GM12875 (cell line): Measurements from ENCODE around the gene DLGAP3.

Experiments used
- H3K4me3 ChIP-seq: one replicate; pipeline ENCODE4 v1.5.1; 2011; ENCODE audit warnings: low read depth, low read length, control low read depth
- TF ChIP-seq, protein P1 (sequence below): IDR thresholded peaks from 2 replicates; pipeline ENCODE4 v1.5.1; 2011; ENCODE audit warnings: low read depth, mild to moderate bottlenecking, control low read depth, inconsistent platforms, low read length, moderate library complexity, borderline replicate concordance; ENCODE audit not compliant: insufficient read depth

The DLGAP3 gene

DNA sequence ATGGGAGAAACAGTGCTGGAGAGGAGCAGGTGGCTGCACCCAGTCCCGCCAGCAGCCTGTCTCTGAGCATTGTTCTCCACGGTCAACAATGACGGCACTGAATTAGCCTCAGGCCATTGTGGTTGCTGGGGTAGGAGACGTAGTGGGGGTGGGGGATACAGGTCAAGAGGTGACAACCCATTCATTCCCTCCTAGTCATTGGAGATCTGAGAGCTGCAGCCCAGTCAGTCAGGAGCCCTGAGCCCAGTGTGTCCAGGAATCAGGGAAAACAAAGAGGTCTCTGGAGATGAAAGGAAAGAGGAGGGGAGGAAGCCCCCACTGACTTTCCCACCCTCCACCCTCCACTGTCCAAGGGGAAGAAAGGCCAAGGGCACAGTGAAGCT is 85.2 kb downstream of the DLGAP3 start:
- TF ChIP-seq, protein P1, sequence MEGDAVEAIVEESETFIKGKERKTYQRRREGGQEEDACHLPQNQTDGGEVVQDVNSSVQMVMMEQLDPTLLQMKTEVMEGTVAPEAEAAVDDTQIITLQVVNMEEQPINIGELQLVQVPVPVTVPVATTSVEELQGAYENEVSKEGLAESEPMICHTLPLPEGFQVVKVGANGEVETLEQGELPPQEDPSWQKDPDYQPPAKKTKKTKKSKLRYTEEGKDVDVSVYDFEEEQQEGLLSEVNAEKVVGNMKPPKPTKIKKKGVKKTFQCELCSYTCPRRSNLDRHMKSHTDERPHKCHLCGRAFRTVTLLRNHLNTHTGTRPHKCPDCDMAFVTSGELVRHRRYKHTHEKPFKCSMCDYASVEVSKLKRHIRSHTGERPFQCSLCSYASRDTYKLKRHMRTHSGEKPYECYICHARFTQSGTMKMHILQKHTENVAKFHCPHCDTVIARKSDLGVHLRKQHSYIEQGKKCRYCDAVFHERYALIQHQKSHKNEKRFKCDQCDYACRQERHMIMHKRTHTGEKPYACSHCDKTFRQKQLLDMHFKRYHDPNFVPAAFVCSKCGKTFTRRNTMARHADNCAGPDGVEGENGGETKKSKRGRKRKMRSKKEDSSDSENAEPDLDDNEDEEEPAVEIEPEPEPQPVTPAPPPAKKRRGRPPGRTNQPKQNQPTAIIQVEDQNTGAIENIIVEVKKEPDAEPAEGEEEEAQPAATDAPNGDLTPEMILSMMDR: no peak
- no peak overlapping the region for H3K4me3 ChIP-seq

DNA sequence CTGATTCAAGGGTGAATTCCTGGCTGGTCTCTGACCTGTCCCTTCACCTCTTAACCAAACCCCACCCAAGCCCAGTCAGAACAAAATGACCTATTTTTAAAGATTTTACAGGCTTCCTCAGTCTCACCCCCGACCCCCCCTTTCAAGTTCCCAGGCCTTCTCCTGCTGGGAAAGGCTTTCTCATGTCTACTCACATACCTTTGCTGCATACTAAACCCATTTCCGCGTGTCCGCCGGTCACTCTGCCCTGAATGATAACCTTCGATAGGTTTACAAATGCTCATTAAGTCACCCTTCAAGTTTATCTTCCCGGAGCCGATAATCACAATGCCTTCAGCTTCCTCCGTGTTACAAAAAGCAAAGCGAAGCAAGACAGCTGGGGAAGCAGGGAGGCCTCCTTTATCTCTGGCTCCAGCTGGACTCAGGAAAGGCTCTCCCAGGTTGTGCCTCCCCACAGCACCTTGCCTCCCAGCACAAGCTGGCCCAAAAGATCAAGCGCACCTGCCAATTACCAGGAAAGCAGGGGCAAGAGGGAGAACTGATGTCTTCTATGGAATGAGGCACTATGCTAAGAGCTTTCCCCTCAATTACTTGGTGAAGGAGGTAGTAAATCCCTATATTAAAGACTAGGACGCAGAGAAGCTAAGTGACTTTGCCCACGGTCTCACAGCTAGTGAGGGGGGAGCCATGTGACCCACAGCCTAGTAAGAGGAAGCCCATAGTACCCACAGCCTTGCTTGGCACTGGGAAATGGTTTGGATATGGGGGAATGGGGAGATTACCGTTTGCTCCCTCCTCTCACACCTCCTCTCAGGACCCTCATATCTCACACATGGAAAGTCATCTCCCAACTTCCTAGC is 85.8 kb downstream of the DLGAP3 start:
- no peak overlapping the region for H3K4me3 ChIP-seq
- TF ChIP-seq, protein P1: no peak

- no peak overlapping the region for H3K4me3 ChIP-seq
- TF ChIP-seq, protein P1: no peak
Observed at GRCh38 chr1:34842952-34843371, 86.5 kb downstream of the DLGAP3 start.

DNA sequence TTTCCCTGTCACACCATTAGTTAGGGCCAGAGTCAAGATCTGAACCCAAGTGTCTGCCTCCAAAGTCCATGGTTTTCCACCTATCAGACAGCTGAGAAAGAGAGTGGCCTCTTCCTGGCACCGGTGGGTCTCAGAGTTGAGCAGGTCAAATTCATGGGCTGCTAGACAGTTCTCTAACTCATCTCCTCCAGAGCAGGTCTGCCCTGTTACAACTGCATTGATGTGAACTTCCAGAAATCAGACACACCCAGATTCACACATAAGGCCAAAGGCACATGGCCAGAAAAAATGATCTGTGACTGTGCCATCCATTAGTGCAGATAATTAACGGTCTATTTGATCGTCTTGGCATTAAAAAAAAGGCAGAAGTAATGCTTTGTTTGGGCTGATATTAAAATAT is 87.4 kb downstream of the DLGAP3 start:
- no peak overlapping the region for H3K4me3 ChIP-seq
- TF ChIP-seq, protein P1: no peak

DNA sequence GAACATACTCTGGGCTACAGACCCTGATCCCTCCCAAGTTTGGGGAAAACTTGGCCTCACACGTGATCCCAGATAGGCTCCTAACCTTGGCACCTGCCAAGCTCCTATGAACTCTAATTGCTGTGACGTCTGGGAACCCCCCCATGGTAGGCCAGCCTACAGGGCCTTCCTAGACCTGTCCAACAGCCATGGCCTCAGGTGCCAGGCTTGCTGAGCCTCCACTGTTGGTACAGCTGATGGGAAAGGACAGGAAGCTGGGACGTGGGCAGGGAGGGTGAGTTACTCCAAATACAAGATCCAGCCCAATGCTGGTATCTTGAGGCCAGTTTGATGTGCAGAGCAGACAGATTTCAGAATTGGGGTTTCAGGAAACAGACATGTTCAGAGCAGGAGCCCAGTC is 89.0 kb downstream of the DLGAP3 start:
- TF ChIP-seq, protein P1: no peak
- no peak overlapping the region for H3K4me3 ChIP-seq

DNA sequence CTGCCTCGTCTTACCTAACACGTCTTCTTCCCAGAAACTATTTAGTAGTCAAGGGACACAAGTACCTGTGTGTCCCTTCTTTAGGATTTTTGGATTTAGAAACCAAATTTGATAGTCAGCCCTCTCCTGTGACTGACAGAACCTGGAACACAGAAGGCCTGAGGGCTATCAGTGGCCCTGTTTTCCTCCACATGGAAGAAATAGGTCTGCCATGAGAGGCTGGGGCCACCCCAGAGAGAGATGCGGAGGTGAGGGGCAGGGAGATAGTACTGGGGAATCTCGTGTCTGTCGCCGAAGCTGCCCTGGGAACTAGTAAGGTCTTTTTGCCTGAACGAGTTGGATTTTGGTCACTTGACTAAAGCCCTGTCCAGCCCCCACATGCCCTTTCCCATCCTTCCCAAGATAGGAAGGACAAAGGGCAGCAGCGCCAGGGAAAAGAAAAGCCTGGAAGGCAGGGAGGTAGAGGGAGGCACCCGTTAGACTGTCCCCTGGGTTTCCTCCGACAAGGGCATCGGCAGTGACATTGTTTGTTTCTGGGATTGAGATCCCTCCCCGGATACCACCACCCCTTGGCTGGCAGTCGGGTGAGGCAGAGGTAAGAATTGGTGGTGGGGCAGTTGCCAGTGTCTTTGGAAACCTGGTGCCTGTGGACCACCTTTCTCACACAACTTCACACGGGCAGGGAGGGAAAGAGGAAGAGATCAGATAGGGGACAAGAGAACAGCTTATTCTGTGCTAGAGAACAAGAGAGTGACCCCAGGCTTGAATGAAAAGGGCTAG is 89.7 kb downstream of the DLGAP3 start:
- no peak overlapping the region for H3K4me3 ChIP-seq
- TF ChIP-seq, protein P1: no peak

GRCh38 chr1:34833711-34834110 is 95.7 kb downstream of the DLGAP3 start:
- TF ChIP-seq, protein P1: no peak
- H3K4me3 ChIP-seq: no peak overlapping the region
